Measurements from ENCODE around the gene GLB1L2.

The GLB1L2 gene

GRCh38 chr11:134395002-134395401 is 63.2 kb downstream of the GLB1L2 start:
- H3K4me1 ChIP-seq, result no peaks in the 10 kb centered on the region
- in situ Hi-C loops (cut with MboI; ENCODE audit: low sequenced_read_pairs), result no loop called here
- no peaks in the 10 kb centered on the region for H3K27me3 ChIP-seq (ENCODE audit: low read depth)
- H3K9me3 ChIP-seq, result no peaks in the 10 kb centered on the region
- no peak overlapping the region for H3K4me3 ChIP-seq
- no peak for DNase-seq (ENCODE audit: low spot score in 2 of 2)
- H3K36me3 ChIP-seq (replicated peaks), result no peaks in the 10 kb centered on the region

- H3K9me3 ChIP-seq, result no peaks in the 10 kb centered on the region
- H3K4me3 ChIP-seq, result no peak overlapping the region
- in situ Hi-C loops (cut with MboI; ENCODE audit: low sequenced_read_pairs), result no loop called here
- no peaks in the 10 kb centered on the region for H3K4me1 ChIP-seq
- DNase-seq (ENCODE audit: low spot score in 2 of 2), result no peak
- no peaks in the 10 kb centered on the region for H3K36me3 ChIP-seq (replicated peaks)
- H3K27me3 ChIP-seq (ENCODE audit: low read depth), result no peaks in the 10 kb centered on the region
Measured at GRCh38 chr11:134397304-134398078, 65.7 kb downstream of the GLB1L2 start.

- no peaks in the 10 kb centered on the region for H3K36me3 ChIP-seq (replicated peaks)
- in situ Hi-C loops (cut with MboI; ENCODE audit: low sequenced_read_pairs), result no loop called here
- H3K27me3 ChIP-seq (ENCODE audit: low read depth), result no peaks in the 10 kb centered on the region
- H3K4me3 ChIP-seq, result no peak overlapping the region
- no peaks in the 10 kb centered on the region for H3K9me3 ChIP-seq
- H3K4me1 ChIP-seq, result no peaks in the 10 kb centered on the region
- no peak for DNase-seq (ENCODE audit: low spot score in 2 of 2)
Measured at GRCh38 chr11:134398079-134398444, 66.3 kb downstream of the GLB1L2 start.

- H3K4me3 ChIP-seq, result no peak overlapping the region
- H3K27me3 ChIP-seq (ENCODE audit: low read depth), result no peaks in the 10 kb centered on the region
- in situ Hi-C loops (cut with MboI; ENCODE audit: low sequenced_read_pairs), result no loop called here
Measured at GRCh38 chr11:134398644-134399292, 67.0 kb downstream of the GLB1L2 start.

GRCh38 chr11:134399293-134399654 is 67.5 kb downstream of the GLB1L2 start:
- Histone ChIP-seq H3K9me3 (no peaks in the 10 kb centered on the region), H3K4me3 (no peak overlapping the region), H3K36me3 (replicated peaks) (no peaks in the 10 kb centered on the region), H3K4me1 (no peaks in the 10 kb centered on the region), H3K27me3 (ENCODE audit: low read depth) (no peaks in the 10 kb centered on the region)
- no peak for DNase-seq (ENCODE audit: low spot score in 2 of 2)
- in situ Hi-C loops (cut with MboI; ENCODE audit: low sequenced_read_pairs), result no loop called here

More at GRCh38 chr11:134398644-134399292, 67.0 kb downstream of the GLB1L2 start:
- no peak for DNase-seq (ENCODE audit: low spot score in 2 of 2)
- no peaks in the 10 kb centered on the region for H3K36me3 ChIP-seq (replicated peaks)
- H3K9me3 ChIP-seq, result no peaks in the 10 kb centered on the region
- no peaks in the 10 kb centered on the region for H3K4me1 ChIP-seq

- Histone ChIP-seq H3K36me3 (replicated peaks) (no peaks in the 10 kb centered on the region), H3K4me1 (no peaks in the 10 kb centered on the region), H3K9me3 (no peaks in the 10 kb centered on the region), H3K4me3 (no peak overlapping the region), H3K27me3 (ENCODE audit: low read depth) (no peaks in the 10 kb centered on the region)
- in situ Hi-C loops (cut with MboI; ENCODE audit: low sequenced_read_pairs), result no loop called here
- no peak for DNase-seq (ENCODE audit: low spot score in 2 of 2)
Measured at GRCh38 chr11:134399996-134400395, 68.2 kb downstream of the GLB1L2 start.

GRCh38 chr11:134401825-134402809 is 70.3 kb downstream of the GLB1L2 start:
- H3K4me3 ChIP-seq, result no peak overlapping the region
- no peaks in the 10 kb centered on the region for H3K9me3 ChIP-seq
- H3K4me1 ChIP-seq, result no peaks in the 10 kb centered on the region
- no peaks in the 10 kb centered on the region for H3K36me3 ChIP-seq (replicated peaks)
- no peak for DNase-seq (ENCODE audit: low spot score in 2 of 2)
- in situ Hi-C loops (cut with MboI; ENCODE audit: low sequenced_read_pairs), result no loop called here
- no peaks in the 10 kb centered on the region for H3K27me3 ChIP-seq (ENCODE audit: low read depth)

GRCh38 chr11:134402910-134403309 is 71.1 kb downstream of the GLB1L2 start:
- Histone ChIP-seq H3K9me3 (no peaks in the 10 kb centered on the region), H3K36me3 (replicated peaks) (no peaks in the 10 kb centered on the region), H3K4me3 (no peak overlapping the region), H3K27me3 (ENCODE audit: low read depth) (no peaks in the 10 kb centered on the region), H3K4me1 (no peaks in the 10 kb centered on the region)
- no peak for DNase-seq (ENCODE audit: low spot score in 2 of 2)
- in situ Hi-C loops (cut with MboI; ENCODE audit: low sequenced_read_pairs), result no loop called here

GRCh38 chr11:134404575-134405341 is 73.0 kb downstream of the GLB1L2 start:
- H3K4me1 ChIP-seq, result no peaks in the 10 kb centered on the region
- H3K27me3 ChIP-seq (ENCODE audit: low read depth), result no peaks in the 10 kb centered on the region
- H3K4me3 ChIP-seq, result no peak overlapping the region
- no peak for DNase-seq (ENCODE audit: low spot score in 2 of 2)
- H3K36me3 ChIP-seq (replicated peaks), result no peaks in the 10 kb centered on the region
- H3K9me3 ChIP-seq, result no peaks in the 10 kb centered on the region
- in situ Hi-C loops (cut with MboI; ENCODE audit: low sequenced_read_pairs), result no loop called here

- in situ Hi-C loops (cut with MboI; ENCODE audit: low sequenced_read_pairs), result no loop called here
- H3K4me3 ChIP-seq, result no peak overlapping the region
- no peak for DNase-seq (ENCODE audit: low spot score in 2 of 2)
- H3K9me3 ChIP-seq, result no peaks in the 10 kb centered on the region
- no peaks in the 10 kb centered on the region for H3K36me3 ChIP-seq (replicated peaks)
- H3K4me1 ChIP-seq, result no peaks in the 10 kb centered on the region
- H3K27me3 ChIP-seq (ENCODE audit: low read depth), result no peaks in the 10 kb centered on the region
Measured at GRCh38 chr11:134405436-134405835, 73.6 kb downstream of the GLB1L2 start.

- Histone ChIP-seq H3K27me3 (ENCODE audit: low read depth) (0 out of 2 replicates have a peak, but pooled peaks cover 2% of the 10 kb centered on the region), H3K36me3 (replicated peaks) (no peaks in the 10 kb centered on the region), H3K9me3 (no peaks in the 10 kb centered on the region), H3K4me1 (no peaks in the 10 kb centered on the region), H3K4me3 (no peak overlapping the region)
- in situ Hi-C loops (cut with MboI; ENCODE audit: low sequenced_read_pairs), result no loop called here
- DNase-seq (ENCODE audit: low spot score in 2 of 2), result no peak
Measured at GRCh38 chr11:134405841-134406240, 74.1 kb downstream of the GLB1L2 start.

GRCh38 chr11:134406264-134407185 is 74.7 kb downstream of the GLB1L2 start:
- in situ Hi-C loops (cut with MboI; ENCODE audit: low sequenced_read_pairs), result no loop called here
- Histone ChIP-seq H3K36me3 (replicated peaks) (no peaks in the 10 kb centered on the region), H3K4me1 (no peaks in the 10 kb centered on the region), H3K4me3 (no peak overlapping the region), H3K9me3 (no peaks in the 10 kb centered on the region), H3K27me3 (ENCODE audit: low read depth) (0 out of 2 replicates have a peak, but pooled peaks cover 3% of the 10 kb centered on the region)
- DNase-seq (ENCODE audit: low spot score in 2 of 2), result no peak

Measured in HAP-1 (cell line).